ENCODE results near the gene RXRG.

GRCh38 chr1:165423136-165423535 is 21.8 kb downstream of the RXRG start:
- TF ChIP-seq, protein P1, sequence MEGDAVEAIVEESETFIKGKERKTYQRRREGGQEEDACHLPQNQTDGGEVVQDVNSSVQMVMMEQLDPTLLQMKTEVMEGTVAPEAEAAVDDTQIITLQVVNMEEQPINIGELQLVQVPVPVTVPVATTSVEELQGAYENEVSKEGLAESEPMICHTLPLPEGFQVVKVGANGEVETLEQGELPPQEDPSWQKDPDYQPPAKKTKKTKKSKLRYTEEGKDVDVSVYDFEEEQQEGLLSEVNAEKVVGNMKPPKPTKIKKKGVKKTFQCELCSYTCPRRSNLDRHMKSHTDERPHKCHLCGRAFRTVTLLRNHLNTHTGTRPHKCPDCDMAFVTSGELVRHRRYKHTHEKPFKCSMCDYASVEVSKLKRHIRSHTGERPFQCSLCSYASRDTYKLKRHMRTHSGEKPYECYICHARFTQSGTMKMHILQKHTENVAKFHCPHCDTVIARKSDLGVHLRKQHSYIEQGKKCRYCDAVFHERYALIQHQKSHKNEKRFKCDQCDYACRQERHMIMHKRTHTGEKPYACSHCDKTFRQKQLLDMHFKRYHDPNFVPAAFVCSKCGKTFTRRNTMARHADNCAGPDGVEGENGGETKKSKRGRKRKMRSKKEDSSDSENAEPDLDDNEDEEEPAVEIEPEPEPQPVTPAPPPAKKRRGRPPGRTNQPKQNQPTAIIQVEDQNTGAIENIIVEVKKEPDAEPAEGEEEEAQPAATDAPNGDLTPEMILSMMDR (IDR thresholded peaks at IDR 0.05), result no peak
- no peak for TF ChIP-seq EZH2 (IDR thresholded peaks at IDR 0.05; ENCODE audit: borderline replicate concordance, insufficient read depth, low read depth, low read length, poor library complexity, severe bottlenecking)

Data from B cell (primary cell).